Neural cell (in vitro differentiated cells): ENCODE results near the gene PKM. TPM values are rescaled to one million over a fixed set of nuclear protein-coding genes. Genes with fewer than 3 reads are reported as not detected.

ENCODE experiments used
- H2AFZ ChIP-seq: fragments of 200-600, 300-800 bp; sonication (generic), shearing (Covaris generic); 2 replicates; pipeline ENCODE4 v1.6.0; 2014; ENCODE audit warnings: low read depth, mild to moderate bottlenecking, antibody characterized with exemption, low read length, moderate library complexity
- H3F3A ChIP-seq: fragments of 200-600 bp; shearing (Covaris generic); 2 replicates; pipeline ENCODE4 v1.6.1; 2016; ENCODE audit warnings: mild to moderate bottlenecking, moderate library complexity, mixed read lengths, antibody characterized with exemption, low read length; ENCODE audit not compliant: insufficient read depth, poor library complexity, severe bottlenecking
- H3K27ac ChIP-seq: fragments of 200-600, 300-800 bp; sonication (generic), shearing (Covaris generic); 2 replicates; pipeline ENCODE4 v1.5.1; 2014; ENCODE audit warnings: mild to moderate bottlenecking, low read length, moderate library complexity
- H3K27me3 ChIP-seq: fragments of 300-800, 200-600 bp; sonication (generic), shearing (Covaris generic); 2 replicates; pipeline ENCODE4 v1.6.0; 2014; ENCODE audit warnings: mild to moderate bottlenecking, low read depth, low read length, moderate library complexity; ENCODE audit not compliant: insufficient read depth
- H3K36me3 ChIP-seq: fragments of 300-800, 200-600 bp; sonication (generic), shearing (Covaris generic); 2 replicates; pipeline ENCODE4 v1.5.1; 2014; ENCODE audit warnings: mild to moderate bottlenecking, antibody characterized with exemption, low read length, moderate library complexity; ENCODE audit not compliant: insufficient read depth
- H3K4me2 ChIP-seq: fragments of 300-800, 200-600 bp; sonication (generic), shearing (Covaris generic); 2 replicates; pipeline ENCODE4 v1.6.0; 2014; ENCODE audit warnings: mild to moderate bottlenecking, low read length
- H3K4me3 ChIP-seq: fragments of 300-800, 200-600 bp; sonication (generic), shearing (Covaris generic); 2 replicates; pipeline ENCODE4 v1.5.1; 2014; ENCODE audit warnings: mild to moderate bottlenecking, low read length, moderate library complexity
- H3K79me2 ChIP-seq: fragments of 200-600 bp; shearing (Covaris generic); replicated peaks from 2 replicates; pipeline ENCODE4 v1.6.0; 2014; ENCODE audit warnings: mild to moderate bottlenecking, low read length, moderate library complexity; ENCODE audit not compliant: insufficient read depth
- H3K9ac ChIP-seq: fragments of 300-800, 200-600 bp; sonication (generic), shearing (Covaris generic); 2 replicates; pipeline ENCODE4 v1.6.1; 2016; ENCODE audit warnings: mild to moderate bottlenecking, low read length, mixed read lengths
- H3K9me2 ChIP-seq: fragments of 200-600 bp; shearing (Covaris generic); 2 replicates; pipeline ENCODE4 v1.6.1; 2016; ENCODE audit warnings: mild to moderate bottlenecking, low read length, mixed read lengths; ENCODE audit not compliant: insufficient read depth
- H3K9me3 ChIP-seq: fragments of 200-600, 300-800 bp; sonication (generic), shearing (Covaris generic); 2 replicates; pipeline ENCODE4 v1.6.1; 2016; ENCODE audit warnings: mild to moderate bottlenecking, mixed run types, low read length, moderate library complexity, mixed read lengths
- H4K20me1 ChIP-seq: fragments of 200-600 bp; shearing (Covaris generic); 2 replicates; pipeline ENCODE4 v1.6.1; 2016; ENCODE audit warnings: mild to moderate bottlenecking, mixed run types; ENCODE audit not compliant: insufficient read depth
- CTCF ChIP-seq: fragments of 450-650 bp; IDR thresholded peaks from 2 replicates; pipeline ENCODE4 v1.5.1; 2014; ENCODE audit warnings: antibody characterized with exemption, mild to moderate bottlenecking, moderate library complexity; ENCODE audit not compliant: poor library complexity, severe bottlenecking
- EP300 ChIP-seq: fragments of 450-650 bp; conservative IDR thresholded peaks from 2 replicates; pipeline ENCODE4 v1.6.1; 2014; ENCODE audit warnings: antibody characterized with exemption, mild to moderate bottlenecking, moderate library complexity; ENCODE audit not compliant: poor library complexity, severe bottlenecking
- EZH2 ChIP-seq: fragments of 200-600, 300-800 bp; shearing (Covaris generic), sonication (generic); IDR thresholded peaks from 2 replicates; pipeline ENCODE4 v1.6.1; 2014; ENCODE audit warnings: antibody characterized with exemption, low read length, borderline replicate concordance, mild to moderate bottlenecking; ENCODE audit not compliant: insufficient read depth, poor library complexity, severe bottlenecking
- MXI1 ChIP-seq: fragments of 450-650 bp; conservative IDR thresholded peaks from 2 replicates; pipeline ENCODE4 v1.6.1; 2014; ENCODE audit warnings: antibody characterized with exemption, mild to moderate bottlenecking; ENCODE audit not compliant: poor library complexity, severe bottlenecking
- POLR2AphosphoS5 ChIP-seq: IDR thresholded peaks from 2 replicates; pipeline ENCODE4 v1.6.1; 2012
- RAD21 ChIP-seq: fragments of 450-650 bp; conservative IDR thresholded peaks from 2 replicates; pipeline ENCODE4 v1.6.1; 2014; ENCODE audit warnings: antibody characterized with exemption, mild to moderate bottlenecking, moderate library complexity
- REST ChIP-seq: IDR thresholded peaks from 2 replicates; pipeline ENCODE4 v1.6.1; 2012; ENCODE audit warnings: borderline replicate concordance
- SMC3 ChIP-seq: fragments of 450-650 bp; conservative IDR thresholded peaks from 2 replicates; pipeline ENCODE4 v1.6.1; 2014; ENCODE audit warnings: antibody characterized with exemption, mild to moderate bottlenecking, moderate library complexity; ENCODE audit not compliant: poor library complexity
- TAF1 ChIP-seq: IDR thresholded peaks from 2 replicates; pipeline ENCODE4 v1.6.1; 2012; ENCODE audit warnings: low read depth
- polyA plus RNA-seq: library from polyadenylated mRNA; depleted of rRNA; stranded (reverse); fragments of >200 nt; gene quantifications from 2 replicates; pipeline ENCODE4 v1.2.3, GENCODE V29; 2014

Gene PKM
- polyA plus RNA-seq, 1 donor from 2014 or later = 361 TPM

- TF ChIP-seq EP300 (no peak), REST (no peak), CTCF (no peak), TAF1 (no peak), EZH2 (no peak), POLR2AphosphoS5 (no peak), SMC3 (no peak)
- no peaks in the 10 kb centered on the region for H3K36me3 ChIP-seq
- H3K4me3 ChIP-seq = peak overlapping the region; percentile 99
- no peaks in the 10 kb centered on the region for H3K9me2 ChIP-seq
- peak overlapping the region; percentile 20 for H3K27ac ChIP-seq
- H3K4me2 ChIP-seq = peak overlapping the region; percentile 73
- no peaks in the 10 kb centered on the region for H3K27me3 ChIP-seq
- no peaks in the 10 kb centered on the region for H4K20me1 ChIP-seq
- no peaks in the 10 kb centered on the region for H3K9me3 ChIP-seq
- H2AFZ ChIP-seq = peak overlapping the region; percentile 65
- H3F3A ChIP-seq = no peaks in the 10 kb centered on the region
- H3K79me2 ChIP-seq = peaks cover 25% of the 10 kb centered on the region
- peak overlapping the region; percentile 95 for H3K9ac ChIP-seq
Measured at GRCh38 chr15:72231833-72232478, 966 bp upstream of the PKM start.

GRCh38 chr15:72230197-72231065 is 559 bp downstream of the PKM start:
- Histone ChIP-seq H3K9ac (peak overlapping the region; percentile 95), H3K9me2 (no peaks in the 10 kb centered on the region), H3K36me3 (no peaks in the 10 kb centered on the region), H2AFZ (peak overlapping the region; percentile 69), H3K9me3 (no peaks in the 10 kb centered on the region), H3K4me2 (peak overlapping the region; percentile 84), H3K27ac (peak overlapping the region; percentile 92), H3K4me3 (peak overlapping the region; percentile 99), H3F3A (no peaks in the 10 kb centered on the region), H3K27me3 (no peaks in the 10 kb centered on the region), H3K79me2 (peaks cover 39% of the 10 kb centered on the region), H4K20me1 (no peaks in the 10 kb centered on the region)
- TF ChIP-seq EP300 = no peak
- no peak for TF ChIP-seq REST
- TF ChIP-seq RAD21 = no peak
- no peak for TF ChIP-seq CTCF
- TF ChIP-seq MXI1 = no peak
- no peak for TF ChIP-seq EZH2
- no peak for TF ChIP-seq TAF1
- peak; percentile 69 for TF ChIP-seq POLR2AphosphoS5
